Endodermal cell (in vitro differentiated cells): ENCODE results near the gene AGBL1. TPM values are rescaled to one million over a fixed set of nuclear protein-coding genes. Genes with fewer than 3 reads are reported as not detected.

Source experiments
- DNase-seq: peaks from one replicate; pipeline ENCODE4 v3.0.0-alpha.2; 2017
- H3K27ac ChIP-seq: 2 replicates; pipeline ENCODE4 v1.5.1; 2013; ENCODE audit warnings: mild to moderate bottlenecking, low read depth, low read length, moderate library complexity
- H3K27me3 ChIP-seq: 2 replicates; pipeline ENCODE4 v1.6.1; 2013; ENCODE audit warnings: mild to moderate bottlenecking, low read length, moderate library complexity; ENCODE audit not compliant: insufficient read depth, control insufficient read depth, poor library complexity, severe bottlenecking
- H3K36me3 ChIP-seq: 2 replicates; pipeline ENCODE4 v1.7.0; 2013; ENCODE audit warnings: mild to moderate bottlenecking, low read length, moderate library complexity; ENCODE audit not compliant: control insufficient read depth, insufficient read depth
- H3K4me1 ChIP-seq: one replicate; pipeline ENCODE4 v1.7.0; 2013; ENCODE audit warnings: low read length; ENCODE audit not compliant: control insufficient read depth, insufficient read depth
- H3K4me3 ChIP-seq: 2 replicates; pipeline ENCODE4 v1.5.1; 2013; ENCODE audit warnings: mild to moderate bottlenecking, low read length, moderate library complexity
- H3K9ac ChIP-seq: 2 replicates; pipeline ENCODE4 v1.6.1; 2013; ENCODE audit warnings: mild to moderate bottlenecking, low read length, moderate library complexity; ENCODE audit not compliant: poor library complexity, severe bottlenecking; ENCODE audit errors: extremely low read depth
- H3K9me3 ChIP-seq: 2 replicates; pipeline ENCODE4 v1.6.1; 2013; ENCODE audit warnings: mild to moderate bottlenecking, low read length, moderate library complexity; ENCODE audit not compliant: control insufficient read depth
- H3K27ac Mint-ChIP-seq: 2 replicates; pipeline ENCODE4 v1.8.0; 2020; ENCODE audit warnings: mixed read lengths
- H3K27me3 Mint-ChIP-seq: 2 replicates; pipeline ENCODE4 v1.8.0; 2021; ENCODE audit warnings: mild to moderate bottlenecking, mixed read lengths; ENCODE audit not compliant: insufficient read depth
- H3K36me3 Mint-ChIP-seq: 2 replicates; pipeline ENCODE4 v1.8.0; 2020; ENCODE audit warnings: low read depth, mixed read lengths
- H3K4me1 Mint-ChIP-seq: 2 replicates; pipeline ENCODE4 v1.8.0; 2020; ENCODE audit warnings: mixed read lengths
- H3K4me3 Mint-ChIP-seq: 2 replicates; pipeline ENCODE4 v1.8.0; 2020; ENCODE audit warnings: mild to moderate bottlenecking, moderate library complexity, mixed read lengths
- H3K9me3 Mint-ChIP-seq: 2 replicates; pipeline ENCODE4 v1.8.0; 2020; ENCODE audit warnings: mild to moderate bottlenecking, mixed read lengths
- WGBS, 2 experiments: methylation state at CpG; one replicate each; pipeline versions ENCODE4 v1.1.5 to v1.1.7; 2013; ENCODE audit warnings: missing lambda C conversion rate in 2 of 2, mixed read lengths in 1 of 2; ENCODE audit not compliant: insufficient coverage in 1 of 2, insufficient read length in 1 of 2; 5-methylcytosine and 5-hydroxymethylcytosine counted together
- total RNA-seq, 2 donors: library from RNA; stranded (reverse); fragmentation: NEBNext Ultra II Directional in 1 of 2; extraction: Animal tissue kit (Norgen Biotek cat#: 25700) in 1 of 2; gene quantifications; 2 replicates in 1 of 2; 3 replicates in 1 of 2; pipeline ENCODE4 v1.2.1, GENCODE V29; 2021
- TF ChIP-seq, protein P1 (sequence below): fragments of 200-600 bp; sonication (generic); conservative IDR thresholded peaks from 2 replicates; pipeline ENCODE4 v1.5.0; 2021; ENCODE audit warnings: antibody characterized with exemption, mild to moderate bottlenecking

The AGBL1 gene
- total RNA-seq, 2 donors from 2014 or later = 0.07 to 0.11 TPM

- Mint-ChIP-seq H3K27ac (peak overlapping the region; percentile 20), H3K9me3 (peaks cover 26% of the 10 kb centered on the region), H3K4me1 (peaks cover 20% of the 10 kb centered on the region), H3K27me3 (no peaks in the 10 kb centered on the region), H3K36me3 (peaks cover 4% of the 10 kb centered on the region), H3K4me3 (no peak overlapping the region)
- H3K27me3 ChIP-seq = no peaks in the 10 kb centered on the region
- H3K4me1 ChIP-seq = no peaks in the 10 kb centered on the region
- DNase-seq = peak; percentile 62
- H3K9ac ChIP-seq = no peak overlapping the region
- WGBS, 2 experiments = 21 to 48% methylated on average over 2 of the region's 2 CpGs
- H3K27ac ChIP-seq = no peak overlapping the region
- TF ChIP-seq, protein P1, sequence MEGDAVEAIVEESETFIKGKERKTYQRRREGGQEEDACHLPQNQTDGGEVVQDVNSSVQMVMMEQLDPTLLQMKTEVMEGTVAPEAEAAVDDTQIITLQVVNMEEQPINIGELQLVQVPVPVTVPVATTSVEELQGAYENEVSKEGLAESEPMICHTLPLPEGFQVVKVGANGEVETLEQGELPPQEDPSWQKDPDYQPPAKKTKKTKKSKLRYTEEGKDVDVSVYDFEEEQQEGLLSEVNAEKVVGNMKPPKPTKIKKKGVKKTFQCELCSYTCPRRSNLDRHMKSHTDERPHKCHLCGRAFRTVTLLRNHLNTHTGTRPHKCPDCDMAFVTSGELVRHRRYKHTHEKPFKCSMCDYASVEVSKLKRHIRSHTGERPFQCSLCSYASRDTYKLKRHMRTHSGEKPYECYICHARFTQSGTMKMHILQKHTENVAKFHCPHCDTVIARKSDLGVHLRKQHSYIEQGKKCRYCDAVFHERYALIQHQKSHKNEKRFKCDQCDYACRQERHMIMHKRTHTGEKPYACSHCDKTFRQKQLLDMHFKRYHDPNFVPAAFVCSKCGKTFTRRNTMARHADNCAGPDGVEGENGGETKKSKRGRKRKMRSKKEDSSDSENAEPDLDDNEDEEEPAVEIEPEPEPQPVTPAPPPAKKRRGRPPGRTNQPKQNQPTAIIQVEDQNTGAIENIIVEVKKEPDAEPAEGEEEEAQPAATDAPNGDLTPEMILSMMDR = no peak
- H3K9me3 ChIP-seq = peaks cover 25% of the 10 kb centered on the region
- no peaks in the 10 kb centered on the region for H3K36me3 ChIP-seq
- H3K4me3 ChIP-seq = no peak overlapping the region
These were observed 508.7 kb downstream of the AGBL1 start for GRCh38 chr15:86588413-86588812.

DNA sequence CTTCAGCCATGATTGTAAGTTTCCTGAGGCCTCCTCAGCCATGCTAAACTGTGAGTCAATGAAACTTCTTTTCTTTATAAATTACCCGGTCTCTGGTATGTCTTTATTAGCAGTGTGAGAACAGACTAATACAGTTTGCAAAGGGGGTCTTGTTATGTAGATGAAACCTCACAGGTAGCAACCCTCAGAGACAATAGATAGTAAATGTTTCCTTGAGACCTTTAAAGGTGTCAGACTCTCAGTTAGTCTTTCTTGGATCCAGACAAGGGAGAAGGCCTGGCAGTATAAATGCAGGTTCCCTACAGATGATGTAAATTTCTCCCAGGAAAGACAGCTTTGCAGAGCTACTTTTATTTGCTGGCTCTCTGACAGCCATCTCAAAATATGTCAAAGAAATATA, 510.8 kb downstream of the AGBL1 start:
- Histone ChIP-seq H3K9ac (no peak overlapping the region), H3K27ac (no peak overlapping the region), H3K4me3 (no peak overlapping the region), H3K36me3 (no peaks in the 10 kb centered on the region), H3K27me3 (no peaks in the 10 kb centered on the region), H3K9me3 (peaks cover 34% of the 10 kb centered on the region), H3K4me1 (no peaks in the 10 kb centered on the region)
- H3K27me3 Mint-ChIP-seq = no peaks in the 10 kb centered on the region
- no peak overlapping the region for H3K27ac Mint-ChIP-seq
- peaks cover 34% of the 10 kb centered on the region for H3K9me3 Mint-ChIP-seq
- no peak for DNase-seq
- H3K4me3 Mint-ChIP-seq = no peak overlapping the region
- peaks cover 4% of the 10 kb centered on the region for H3K36me3 Mint-ChIP-seq
- 50% methylated on average over 1 of the region's 1 CpG; no CpG with 5 or more reads in 1 of the 2 experiments for WGBS, 2 experiments
- H3K4me1 Mint-ChIP-seq = peaks cover 20% of the 10 kb centered on the region
- TF ChIP-seq, protein P1 = no peak

DNA sequence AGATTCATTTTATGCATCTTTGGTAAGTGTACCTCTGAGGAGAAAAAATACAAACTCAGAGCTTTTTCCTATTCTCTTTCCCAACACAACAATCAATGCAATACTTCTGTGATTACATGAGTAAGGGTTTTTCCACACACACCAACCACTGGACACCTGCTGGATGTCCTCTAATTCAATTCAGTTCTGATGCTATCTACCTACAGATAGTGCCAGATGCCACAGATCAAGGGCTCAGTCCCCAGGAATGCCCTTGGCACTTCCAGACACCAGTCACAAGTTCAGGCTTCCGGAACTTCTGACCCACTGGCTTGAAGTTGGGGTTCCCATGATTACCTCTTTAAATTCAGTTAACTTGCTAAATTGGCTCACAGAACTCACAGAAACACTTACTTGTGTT, 511.5 kb downstream of the AGBL1 start:
- Histone ChIP-seq H3K27me3 (no peaks in the 10 kb centered on the region), H3K36me3 (no peaks in the 10 kb centered on the region), H3K27ac (no peak overlapping the region), H3K4me1 (no peaks in the 10 kb centered on the region), H3K9ac (no peak overlapping the region), H3K4me3 (no peak overlapping the region), H3K9me3 (peaks cover 41% of the 10 kb centered on the region)
- WGBS, 2 experiments = 93 to 100% methylated on average over 1 of the region's 1 CpG
- TF ChIP-seq, protein P1 = no peak
- Mint-ChIP-seq H3K4me3 (no peak overlapping the region), H3K4me1 (peaks cover 20% of the 10 kb centered on the region), H3K27ac (no peak overlapping the region), H3K9me3 (peaks cover 41% of the 10 kb centered on the region), H3K36me3 (peaks cover 5% of the 10 kb centered on the region), H3K27me3 (no peaks in the 10 kb centered on the region)
- DNase-seq = no peak
